ENCODE measurements around the gene CALB2.

CALB2 gene

DNA sequence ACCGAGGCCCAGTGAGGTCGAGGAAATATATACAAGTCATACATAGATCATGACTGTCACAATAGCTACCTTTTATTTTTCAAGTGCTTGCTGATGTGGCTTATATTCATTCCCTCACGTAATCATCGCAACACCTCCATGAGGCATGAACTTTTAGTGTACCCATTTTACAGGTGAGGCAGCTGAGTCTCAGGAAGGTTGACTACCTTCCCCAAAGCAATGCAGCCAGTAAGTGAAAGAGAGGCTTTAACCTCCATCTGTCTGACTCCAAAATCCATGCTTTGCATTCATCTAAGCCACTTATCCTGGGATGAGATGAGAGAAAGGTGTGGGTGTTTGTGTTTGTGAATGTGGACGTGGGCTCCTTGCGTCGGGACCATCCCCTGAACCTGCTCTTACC lies 30.8 kb downstream of the CALB2 start:
- no peak for DNase-seq (ENCODE audit: low read depth in 2 of 2)

DNA sequence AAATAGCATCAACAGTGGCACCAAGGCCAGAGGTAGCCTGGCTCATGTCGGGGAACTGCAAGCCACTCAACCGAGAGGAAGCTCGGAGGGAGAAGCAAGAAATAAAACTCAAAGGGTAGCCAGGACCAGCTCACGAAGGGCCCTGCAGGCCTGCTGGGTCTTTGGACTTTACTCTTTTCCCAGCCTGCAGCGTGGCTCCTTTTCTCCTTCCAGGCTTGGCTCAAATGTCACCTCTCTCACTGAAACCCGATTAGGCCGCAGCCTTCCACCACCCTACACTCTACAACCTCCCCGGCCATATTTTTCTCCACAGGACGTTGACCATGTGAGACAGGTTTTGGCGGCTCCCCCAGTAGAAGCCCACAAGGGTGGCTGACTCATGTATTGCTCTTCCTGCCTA lies 38.1 kb downstream of the CALB2 start:
- DNase-seq (ENCODE audit: low read depth in 2 of 2), result no peak

DNA sequence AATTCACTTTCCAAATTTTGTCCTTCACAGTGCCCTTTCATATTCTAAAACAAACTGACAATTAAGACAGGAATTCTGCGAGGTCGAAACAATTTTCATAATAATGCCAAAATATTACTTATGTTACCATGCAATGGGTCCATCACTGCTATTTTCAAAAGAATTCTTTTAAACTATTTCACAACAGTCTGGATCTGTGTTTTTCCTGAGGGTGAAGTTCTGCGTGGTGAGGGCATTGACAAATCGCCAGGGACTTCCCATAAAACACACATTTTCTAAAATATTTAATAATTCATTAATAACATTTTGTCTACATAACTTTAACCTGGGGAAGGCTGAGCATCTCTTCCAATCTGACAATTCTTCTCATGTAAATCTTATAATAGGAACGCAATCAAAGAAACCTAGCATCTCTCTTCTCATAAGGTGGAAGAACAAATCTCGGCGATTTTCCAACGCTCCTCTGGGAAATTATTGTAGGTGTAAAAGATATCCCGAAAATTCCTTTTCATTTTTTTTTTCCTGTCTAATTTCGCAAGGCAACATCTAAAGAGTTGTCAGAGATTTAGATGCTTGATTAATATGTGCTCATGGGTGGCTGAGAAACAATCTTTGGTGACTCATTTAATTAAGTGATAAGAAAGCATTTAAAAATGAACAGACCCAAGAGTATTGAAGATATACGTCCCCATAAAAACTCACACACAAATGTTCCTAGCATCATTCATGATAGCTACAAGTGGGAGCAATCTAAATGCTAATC lies 41.5 kb downstream of the CALB2 start:
- DNase-seq (ENCODE audit: low read depth in 2 of 2), result no peak

DNA sequence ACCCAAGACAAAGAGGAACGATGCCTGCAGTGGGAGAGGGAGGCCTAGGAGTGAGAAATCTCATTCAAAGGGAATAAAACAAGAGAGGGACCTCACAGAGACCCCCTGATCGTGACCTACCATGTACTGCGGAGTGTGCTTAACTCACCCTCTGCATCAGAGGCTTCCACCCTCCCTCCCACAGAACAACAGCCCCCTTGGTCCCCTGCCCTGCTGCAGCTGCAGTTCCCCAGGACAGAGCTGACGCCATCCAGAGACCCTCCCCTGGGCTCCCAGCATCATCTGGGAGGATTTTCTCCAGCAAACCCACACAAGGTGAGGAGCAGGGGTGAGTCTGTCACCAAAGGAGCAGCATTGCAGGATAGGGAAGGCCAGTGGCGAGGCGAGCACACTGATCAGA lies 43.5 kb downstream of the CALB2 start:
- no peak for DNase-seq (ENCODE audit: low read depth in 2 of 2)

DNA sequence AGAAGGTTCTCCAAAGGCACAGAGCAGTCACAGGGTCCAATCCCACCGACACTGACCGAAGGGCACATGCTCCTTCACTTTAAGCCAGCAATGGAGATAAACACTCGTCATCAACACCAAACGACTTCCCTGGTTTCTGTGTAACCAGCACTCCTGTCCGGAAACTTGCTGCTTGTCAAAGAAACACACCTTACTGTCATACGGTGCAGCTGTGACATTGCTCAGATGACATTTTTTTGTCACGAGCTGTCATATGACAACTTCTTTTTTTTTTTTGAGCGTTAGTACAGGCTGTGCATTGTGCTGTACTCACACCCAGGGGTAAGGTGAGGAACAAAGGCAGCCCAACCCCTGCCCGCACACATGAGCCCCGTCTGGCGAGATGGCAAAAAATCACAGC lies 44.2 kb downstream of the CALB2 start:
- no peak for DNase-seq (ENCODE audit: low read depth in 2 of 2)

DNA sequence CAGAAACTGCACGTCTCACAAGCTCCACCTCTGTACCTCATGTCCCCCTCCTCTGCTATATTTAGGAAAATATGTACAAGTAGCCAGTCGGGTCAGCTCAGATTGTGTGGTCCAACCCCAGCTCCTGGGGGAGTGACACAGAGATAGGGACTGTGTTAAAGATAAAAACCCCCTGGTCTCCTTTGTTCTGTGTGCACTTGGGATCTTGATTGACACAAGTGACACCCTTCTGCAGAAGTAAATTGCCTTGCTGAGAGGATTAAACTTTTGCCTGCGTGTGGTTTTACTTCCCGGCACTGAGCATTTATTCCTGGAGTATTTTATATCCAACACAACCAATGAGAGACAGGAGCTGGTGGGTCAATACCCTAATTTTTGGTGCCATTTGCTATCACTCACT lies 45.8 kb downstream of the CALB2 start:
- DNase-seq (ENCODE audit: low read depth in 2 of 2), result no peak

DNA sequence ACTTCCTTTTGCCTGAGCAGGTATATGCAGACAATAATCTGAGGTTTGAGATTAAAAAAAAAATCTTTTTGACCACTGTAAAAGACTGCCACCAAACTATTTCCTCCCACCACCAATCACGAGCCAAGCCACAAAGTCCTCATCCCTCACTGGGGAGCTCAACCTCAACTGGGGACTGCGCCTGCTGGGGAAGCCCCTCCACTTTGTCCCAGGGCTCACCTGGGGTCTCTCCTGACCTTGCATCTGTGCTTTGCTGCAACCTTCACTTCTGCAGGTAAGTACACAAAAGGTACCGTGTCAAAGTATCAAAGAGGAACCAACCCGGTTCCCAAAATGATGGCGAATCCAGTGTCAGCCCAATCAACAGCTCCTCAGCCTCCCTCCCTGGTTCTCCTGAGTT lies 47.8 kb downstream of the CALB2 start:
- no peak for DNase-seq (ENCODE audit: low read depth in 2 of 2)

DNA sequence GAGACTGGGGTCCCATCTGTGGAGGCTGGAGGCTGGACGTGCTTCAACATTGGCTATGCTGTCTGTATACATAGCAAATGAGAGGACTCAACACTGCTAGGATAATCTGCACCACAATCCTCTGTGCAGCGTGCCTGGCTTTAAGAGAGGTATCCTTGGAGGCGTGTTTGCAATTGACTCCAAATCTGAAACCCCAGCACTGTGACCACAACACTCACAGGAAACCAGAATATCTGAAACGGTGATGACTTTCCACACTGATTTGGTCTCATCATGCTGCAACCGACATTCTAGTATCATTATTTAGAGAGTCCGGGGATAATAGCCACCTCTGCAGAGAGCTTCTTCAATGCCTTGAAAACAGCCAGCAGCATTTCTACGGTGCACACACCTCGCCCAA lies 48.2 kb downstream of the CALB2 start:
- no peak for DNase-seq (ENCODE audit: low read depth in 2 of 2)

DNA sequence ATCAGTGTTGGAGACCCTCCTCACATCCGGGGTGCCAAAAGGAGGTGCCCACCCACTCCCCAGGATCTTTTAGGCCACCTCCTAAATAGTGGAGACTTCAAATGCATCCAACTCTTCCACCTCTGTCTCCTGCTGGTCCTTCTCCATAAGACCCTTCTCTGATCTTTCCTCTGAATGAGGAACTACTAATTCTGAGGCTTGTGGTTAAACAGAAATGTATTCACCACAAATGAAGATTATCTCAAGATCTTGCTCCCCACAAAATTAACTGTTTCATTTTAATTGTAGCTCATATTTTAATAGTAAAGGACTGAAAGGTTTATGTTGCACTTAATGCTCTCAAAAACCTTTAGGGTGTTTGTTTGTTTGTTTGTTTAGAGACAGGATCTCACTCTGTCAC lies 49.2 kb downstream of the CALB2 start:
- DNase-seq (ENCODE audit: low read depth in 2 of 2), result no peak

DNA sequence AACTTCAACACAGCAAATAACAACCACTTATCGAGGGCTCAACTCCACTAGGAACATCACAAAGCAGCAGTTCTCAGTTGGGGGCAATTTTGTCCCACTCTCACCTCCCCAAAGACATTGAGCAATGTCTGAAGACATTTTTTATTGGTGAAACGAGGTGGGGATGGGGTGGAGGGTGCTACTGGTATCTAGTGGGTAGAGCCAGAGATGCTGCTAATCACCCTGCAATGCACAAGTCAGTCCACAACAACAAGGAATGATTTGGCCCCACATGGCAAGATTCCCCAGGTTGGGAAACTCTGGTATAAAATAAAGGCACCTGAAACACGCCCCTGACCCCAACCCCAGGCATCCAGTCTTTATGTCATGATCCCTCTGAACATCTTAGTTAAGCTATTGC lies 50.0 kb downstream of the CALB2 start:
- no peak for DNase-seq (ENCODE audit: low read depth in 2 of 2)

DNA sequence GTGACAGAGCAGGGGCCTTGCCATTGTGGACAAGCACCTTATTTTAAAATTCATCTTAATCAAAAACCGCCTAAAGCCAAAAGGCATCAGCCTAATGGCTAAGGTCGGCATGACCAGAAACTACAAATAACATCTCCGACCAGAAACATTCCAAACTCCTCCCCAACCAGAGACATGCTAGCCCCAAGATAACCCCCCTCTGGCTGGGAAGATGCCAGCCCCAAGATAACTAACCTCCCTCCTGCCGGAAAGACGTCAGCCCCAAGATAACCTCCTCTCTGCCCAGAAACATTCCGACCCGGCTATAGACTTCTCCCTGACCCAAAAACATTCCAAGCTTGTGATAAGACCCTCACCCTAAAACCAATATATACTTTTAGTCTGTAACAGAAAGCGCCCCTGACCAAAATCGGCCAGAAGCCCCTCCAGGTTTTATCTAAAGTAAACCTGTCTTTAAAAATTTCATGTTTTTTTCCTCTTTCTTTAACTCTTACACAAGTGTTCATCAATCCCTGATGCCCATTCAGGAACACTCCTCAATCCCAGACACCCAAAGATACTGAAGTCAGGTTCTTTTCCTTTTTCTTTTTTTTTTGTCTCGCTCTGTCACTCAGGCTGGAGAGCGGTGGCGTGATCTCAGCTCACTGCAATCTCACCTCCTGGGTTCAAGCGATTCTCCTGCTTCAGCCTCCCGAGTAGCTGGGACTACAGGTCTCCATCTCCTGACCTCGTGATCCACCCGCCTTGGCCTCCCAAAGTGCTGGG lies 50.7 kb downstream of the CALB2 start:
- no peak for DNase-seq (ENCODE audit: low read depth in 2 of 2)

DNA sequence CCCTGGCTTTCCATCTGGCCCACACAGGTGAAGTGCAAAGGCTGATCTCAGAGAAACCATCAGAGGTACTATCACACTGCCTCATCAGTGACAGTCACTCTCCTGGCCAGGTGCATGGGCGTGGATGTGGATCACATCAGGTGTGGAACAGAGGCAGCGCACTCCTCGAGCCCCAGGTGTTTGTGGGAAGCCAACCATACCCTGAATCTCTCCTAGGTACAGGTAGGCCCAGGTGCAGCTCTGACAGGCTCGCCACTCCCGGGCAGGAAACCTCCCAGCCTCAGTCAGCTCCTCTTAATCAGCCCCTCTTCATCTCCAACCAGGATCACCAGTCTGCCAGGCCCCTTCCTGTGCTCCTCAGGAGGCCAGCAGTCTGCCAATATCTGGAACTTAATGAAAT lies 51.6 kb downstream of the CALB2 start:
- no peak for DNase-seq (ENCODE audit: low read depth in 2 of 2)

DNA sequence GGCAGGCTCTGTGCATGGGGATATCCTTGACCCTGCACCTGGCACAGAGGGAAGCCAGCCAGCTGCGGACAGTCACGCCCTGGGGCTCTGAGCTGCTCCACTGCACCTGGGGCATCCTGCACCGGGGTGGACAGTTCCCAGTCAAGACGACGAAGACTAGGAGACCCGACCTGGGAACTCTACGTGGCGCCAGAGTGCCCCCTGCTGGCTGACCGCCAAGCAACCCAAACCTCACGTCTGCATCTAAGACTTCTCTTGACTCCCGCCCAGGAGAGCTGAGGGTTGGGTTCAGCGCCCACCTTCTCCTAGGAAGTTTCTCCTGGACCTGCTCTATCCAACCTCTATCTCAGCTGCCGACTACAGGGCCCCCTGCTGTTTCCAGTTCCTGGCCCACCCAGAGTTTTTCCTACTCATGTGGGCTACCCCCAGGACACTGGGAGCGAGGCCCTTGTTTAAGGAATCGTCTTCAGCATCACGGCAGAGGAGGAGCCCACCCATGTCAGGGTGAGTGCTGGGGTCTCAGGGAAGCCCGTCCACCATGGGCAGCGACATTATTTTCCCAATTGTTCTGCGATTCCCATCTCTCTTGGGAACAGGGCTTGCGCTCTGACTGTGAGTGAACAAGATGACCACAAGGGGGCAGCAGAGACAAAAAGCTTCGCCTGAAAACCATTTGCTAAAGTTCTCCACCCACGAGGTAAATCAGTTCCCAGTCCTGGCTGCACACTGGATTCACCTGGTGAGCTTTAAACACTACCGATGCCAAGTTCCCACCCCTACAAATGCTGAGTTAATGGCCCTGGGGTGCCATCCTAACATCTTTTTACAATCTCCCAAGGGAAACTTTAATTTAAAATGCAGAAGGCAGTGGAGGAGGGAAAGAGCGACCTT lies 54.0 kb downstream of the CALB2 start:
- DNase-seq (ENCODE audit: low read depth in 2 of 2), result peak; percentile 34 to 73

DNA sequence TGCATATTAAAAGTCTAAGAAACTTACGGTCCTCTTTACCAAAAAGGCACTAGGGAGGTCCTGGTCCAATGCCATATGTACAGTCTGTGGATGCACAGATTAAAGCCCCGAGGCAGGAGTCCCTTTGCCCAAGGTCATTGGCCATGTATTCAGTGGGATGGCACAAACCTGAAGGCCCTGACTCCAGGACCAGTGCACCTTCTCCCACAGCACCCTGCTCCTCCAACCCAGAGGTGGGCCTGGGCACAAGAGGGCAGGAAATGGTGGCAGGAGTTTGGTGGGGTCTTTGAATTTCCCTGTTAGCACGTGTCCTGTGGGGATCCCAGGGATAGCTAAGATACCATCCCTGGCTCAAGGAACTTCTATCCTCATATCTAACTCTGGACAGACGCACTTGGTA lies 54.8 kb downstream of the CALB2 start:
- DNase-seq (ENCODE audit: low read depth in 2 of 2), result no peak

DNA sequence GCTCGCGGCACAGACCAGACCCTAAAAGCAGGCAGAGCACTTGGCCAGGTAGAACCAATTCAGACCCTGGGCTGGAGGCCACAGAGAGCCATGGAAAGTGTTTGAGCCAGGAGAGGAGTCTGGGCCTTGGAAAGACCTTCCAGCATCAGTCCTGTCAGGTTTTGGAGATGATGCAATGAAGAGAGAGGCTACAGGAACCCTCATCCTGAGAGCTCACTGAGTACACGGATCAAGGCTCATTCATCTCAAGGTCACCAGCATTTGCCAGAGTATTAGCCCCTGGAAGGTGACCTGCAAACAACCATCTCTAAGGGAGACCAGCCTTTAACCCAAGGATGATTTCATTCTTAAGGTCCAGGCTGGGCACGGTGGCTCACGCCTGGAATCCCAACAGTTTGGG lies 55.5 kb downstream of the CALB2 start:
- DNase-seq (ENCODE audit: low read depth in 2 of 2), result no peak

DNA sequence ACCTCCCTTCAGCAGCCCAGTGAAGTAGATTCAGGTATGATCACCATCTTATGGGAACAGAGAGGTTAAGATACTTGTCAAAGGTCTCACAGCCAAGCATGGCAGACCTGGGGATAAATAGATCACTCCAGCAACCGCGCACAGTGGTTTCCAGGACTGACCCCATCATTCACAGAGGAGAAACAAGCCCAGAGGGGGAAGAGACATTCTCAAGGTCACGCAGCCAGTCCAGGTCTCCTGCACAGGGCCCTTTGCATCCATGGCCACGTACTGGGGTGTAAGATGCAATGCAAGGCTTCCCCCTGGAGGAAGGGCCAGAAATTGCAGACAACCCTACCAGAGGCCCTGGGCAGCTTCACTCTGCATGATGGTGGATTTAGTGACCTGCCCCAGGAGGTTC lies 63.4 kb downstream of the CALB2 start:
- DNase-seq (ENCODE audit: low read depth in 2 of 2), result no peak

DNA sequence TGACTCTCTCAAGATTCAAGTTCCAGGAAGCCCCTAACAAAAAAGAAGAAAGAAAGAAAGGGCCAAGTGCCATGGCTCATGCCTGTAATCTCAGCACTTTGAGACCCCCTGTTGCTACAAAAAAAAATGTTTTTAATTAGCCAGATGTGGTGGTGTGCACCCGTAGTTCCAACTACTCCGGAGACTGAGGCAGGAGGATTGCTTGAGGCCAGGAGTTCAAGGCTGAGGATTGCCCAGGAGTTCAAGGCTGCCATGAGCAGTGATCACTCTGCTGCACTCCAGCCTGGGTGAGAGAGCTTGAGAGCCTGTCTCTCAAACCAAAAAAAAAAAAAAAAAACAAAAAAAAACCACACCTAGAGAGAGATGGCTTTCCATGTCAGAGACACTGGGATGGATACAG lies 64.5 kb downstream of the CALB2 start:
- DNase-seq (ENCODE audit: low read depth in 2 of 2), result no peak

DNA sequence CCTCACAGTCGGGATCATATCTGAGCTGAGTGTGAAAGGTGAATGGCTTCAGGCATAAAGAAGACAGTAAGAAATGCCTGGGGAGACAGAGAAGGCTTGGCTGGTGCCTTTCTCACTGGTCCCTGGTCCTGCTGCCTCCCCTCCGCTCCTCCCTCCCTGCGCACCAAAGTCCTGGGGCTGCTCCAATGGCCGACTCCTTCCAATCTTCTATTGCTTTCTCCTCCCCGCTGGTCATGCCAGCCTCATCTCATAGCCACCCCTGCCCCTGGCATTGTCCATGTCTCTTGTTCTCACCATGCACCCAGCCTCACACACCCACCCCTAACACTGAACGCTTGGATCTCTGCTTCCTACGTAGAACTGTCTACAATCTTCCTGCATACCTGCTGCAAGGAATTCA lies 65.3 kb downstream of the CALB2 start:
- DNase-seq (ENCODE audit: low read depth in 2 of 2), result no peak

DNA sequence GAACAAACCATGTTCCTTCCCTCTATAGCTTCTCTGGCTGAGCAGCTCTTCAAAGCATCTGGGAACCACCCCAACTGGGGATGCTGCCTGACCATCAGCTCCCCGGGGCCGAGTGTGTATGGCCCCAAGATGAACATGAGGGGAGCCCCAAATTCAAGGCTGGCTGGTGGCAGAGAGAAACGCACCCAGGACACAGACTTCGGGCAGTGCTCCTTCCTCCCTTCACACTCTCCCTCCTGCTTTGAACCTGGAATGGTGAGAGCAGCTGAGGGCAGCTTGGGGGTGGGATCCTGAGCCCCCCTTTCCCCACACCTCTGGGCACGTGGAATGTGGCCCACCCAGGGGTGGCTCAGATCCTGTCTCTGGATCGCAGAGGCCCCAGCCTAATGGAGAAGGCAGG lies 66.1 kb downstream of the CALB2 start:
- no peak for DNase-seq (ENCODE audit: low read depth in 2 of 2)

DNA sequence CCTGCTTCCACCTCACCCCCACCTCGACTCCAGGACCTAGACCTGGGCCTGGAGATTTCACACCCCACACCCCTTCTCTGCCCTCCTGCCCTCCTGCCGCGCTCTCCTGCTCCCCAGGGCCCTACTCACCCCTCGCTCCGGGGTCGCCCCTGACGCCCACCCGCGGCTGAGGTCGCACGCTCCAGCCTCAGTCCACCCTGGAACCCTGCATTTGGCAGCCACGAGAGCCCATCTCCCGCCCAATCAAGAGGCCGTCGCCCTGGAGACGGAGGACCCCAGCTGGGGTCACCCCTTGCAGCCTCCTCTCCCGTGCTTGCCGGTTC lies 67.2 kb downstream of the CALB2 start:
- DNase-seq (ENCODE audit: low read depth in 2 of 2), result no peak

DNA sequence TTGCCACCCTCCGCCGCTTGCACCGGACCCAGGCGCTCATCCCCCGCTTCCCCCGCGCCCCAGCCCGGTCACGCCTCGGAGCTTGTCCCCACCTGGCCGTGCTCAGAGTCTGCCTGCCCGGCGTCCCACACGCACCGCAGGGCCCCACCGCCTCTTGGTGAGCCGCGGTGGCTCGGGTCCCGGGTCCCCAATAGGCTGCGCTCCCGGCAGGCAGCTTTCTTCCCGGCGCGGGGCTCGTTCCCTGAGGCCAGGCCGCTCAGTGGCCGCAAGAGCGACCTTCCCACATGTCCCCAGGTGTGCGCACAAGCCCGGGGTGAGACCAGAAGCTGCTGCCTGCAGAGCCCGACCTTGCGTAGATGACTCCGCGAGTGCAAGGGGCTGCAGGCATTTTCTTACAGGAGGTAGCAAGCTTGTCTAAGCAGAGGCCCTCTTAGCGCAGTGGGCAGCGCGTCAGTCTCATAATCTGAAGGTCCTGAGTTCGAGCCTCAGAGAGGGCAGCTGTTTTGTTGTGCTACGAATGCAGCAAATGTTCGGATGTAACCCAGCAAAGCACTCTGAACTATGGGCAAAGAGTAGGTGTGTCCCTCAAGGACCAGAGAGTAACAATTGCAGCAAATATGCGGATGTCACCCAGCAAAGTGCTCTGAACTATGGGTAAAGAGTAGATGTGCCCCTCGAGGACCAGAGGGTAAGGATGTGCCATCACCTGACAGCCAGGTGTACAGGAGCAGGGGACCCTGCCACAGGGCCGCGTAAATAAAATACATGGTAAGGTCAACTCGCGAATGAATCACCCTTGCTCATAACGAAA lies 67.8 kb downstream of the CALB2 start:
- peak in 1 of 2 donors; percentile 12 for DNase-seq (ENCODE audit: low read depth in 2 of 2)

Data from stimulated activated CD4-positive, alpha-beta T cell treated with anti-CD3 and anti-CD28 coated beads, Interleukin-1b, Interleukin-23, amount 100 ng/mL, for 4 hours (primary cell).